Measurements from ENCODE around the gene GALNT10. TPM values are rescaled to one million over a fixed set of nuclear protein-coding genes. Genes with fewer than 3 reads are reported as not detected.

The GALNT10 gene
- total RNA-seq, 1 donor from 2014 or later = 96.1 TPM

- no peak overlapping the region for H2AFZ ChIP-seq (ENCODE audit: low read depth, low read length)
- no peaks in the 10 kb centered on the region for H3K9me3 ChIP-seq (ENCODE audit: insufficient read depth, low read depth, low read length)
- DNase-seq (ENCODE audit: low read depth) = no peak
- peak overlapping the region; percentile 62 for H3K4me2 ChIP-seq (ENCODE audit: low read length)
- H3K9ac ChIP-seq (ENCODE audit: low read length) = no peak overlapping the region
- no peaks in the 10 kb centered on the region for H3K9me3 Mint-ChIP-seq (ENCODE audit: unreplicated experiment)
- TF ChIP-seq CTCF (IDR thresholded peaks at IDR 0.05; ENCODE audit: insufficient read depth, low read depth, low read length) = no peak
- no peak for TF ChIP-seq EZH2 (IDR thresholded peaks at IDR 0.05; ENCODE audit: insufficient read depth, low read length)
- peak overlapping the region; percentile 35 for H3K27ac Mint-ChIP-seq (ENCODE audit: unreplicated experiment)
- H3K36me3 ChIP-seq (ENCODE audit: insufficient read depth, low read length) = no peaks in the 10 kb centered on the region
- H3K79me2 ChIP-seq (ENCODE audit: insufficient read depth, low read length) = peaks cover 8% of the 10 kb centered on the region
- no peak for FAIRE-seq
- peaks cover 40% of the 10 kb centered on the region for H3K4me1 ChIP-seq (ENCODE audit: insufficient read depth, low read length)
- peak overlapping the region; percentile 21 for H3K27ac ChIP-seq (ENCODE audit: low read depth, low read length)
- no peak overlapping the region for H3K4me3 ChIP-seq (ENCODE audit: insufficient read depth, low read depth, low read length)
- peaks cover 14% of the 10 kb centered on the region for H3K36me3 Mint-ChIP-seq (ENCODE audit: low read depth, unreplicated experiment)
- H3K27me3 Mint-ChIP-seq (ENCODE audit: low read depth, unreplicated experiment) = no peaks in the 10 kb centered on the region
- H3K27me3 ChIP-seq (ENCODE audit: insufficient read depth, low read length) = no peaks in the 10 kb centered on the region
- H3K4me1 Mint-ChIP-seq (ENCODE audit: low read depth, unreplicated experiment) = peaks cover 46% of the 10 kb centered on the region
- peaks cover 5% of the 10 kb centered on the region for H4K20me1 ChIP-seq (ENCODE audit: insufficient read depth, low read length)
- no peak overlapping the region for H3K4me3 Mint-ChIP-seq (ENCODE audit: unreplicated experiment)
Observed at GRCh38 chr5:154356958-154357357, 166.4 kb downstream of the GALNT10 start.

GRCh38 chr5:154358516-154359220 is 168.1 kb downstream of the GALNT10 start:
- H3K27ac ChIP-seq (ENCODE audit: low read depth, low read length) = peak overlapping the region; percentile 63
- peak; percentile 5 for FAIRE-seq

More at GRCh38 chr5:154358516-154359220, 168.1 kb downstream of the GALNT10 start:
- Histone ChIP-seq H3K4me2 (ENCODE audit: low read length) (peak overlapping the region; percentile 58), H2AFZ (ENCODE audit: low read depth, low read length) (no peak overlapping the region), H3K9ac (ENCODE audit: low read length) (peak overlapping the region; percentile 49), H3K4me1 (ENCODE audit: insufficient read depth, low read length) (peaks cover 37% of the 10 kb centered on the region), H3K4me3 (ENCODE audit: insufficient read depth, low read depth, low read length) (no peak overlapping the region), H3K9me3 (ENCODE audit: insufficient read depth, low read depth, low read length) (no peaks in the 10 kb centered on the region), H4K20me1 (ENCODE audit: insufficient read depth, low read length) (peaks cover 2% of the 10 kb centered on the region), H3K27me3 (ENCODE audit: insufficient read depth, low read length) (no peaks in the 10 kb centered on the region), H3K36me3 (ENCODE audit: insufficient read depth, low read length) (no peaks in the 10 kb centered on the region), H3K79me2 (ENCODE audit: insufficient read depth, low read length) (peaks cover 11% of the 10 kb centered on the region)
- Mint-ChIP-seq H3K36me3 (ENCODE audit: low read depth, unreplicated experiment) (peaks cover 15% of the 10 kb centered on the region), H3K27ac (ENCODE audit: unreplicated experiment) (peak overlapping the region; percentile 44), H3K9me3 (ENCODE audit: unreplicated experiment) (no peaks in the 10 kb centered on the region), H3K4me1 (ENCODE audit: low read depth, unreplicated experiment) (peaks cover 51% of the 10 kb centered on the region), H3K27me3 (ENCODE audit: low read depth, unreplicated experiment) (no peaks in the 10 kb centered on the region), H3K4me3 (ENCODE audit: unreplicated experiment) (peak overlapping the region; percentile 7)
- no peak for TF ChIP-seq CTCF (IDR thresholded peaks at IDR 0.05; ENCODE audit: insufficient read depth, low read depth, low read length)
- TF ChIP-seq EZH2 (IDR thresholded peaks at IDR 0.05; ENCODE audit: insufficient read depth, low read length) = no peak
- peak; percentile 83 for DNase-seq (ENCODE audit: low read depth)
